GM23248 (cell line): ENCODE data around the gene MYT1. TPM values are rescaled to one million over a fixed set of nuclear protein-coding genes. Genes with fewer than 3 reads are reported as not detected.
"Not testable (repeated sequence)": the region's sequence is repeated elsewhere in the genome, so short reads cannot be mapped to it uniquely, and the experiment has no call there.

Experiments used
- DNase-seq: peaks from one replicate; pipeline ENCODE4 v3.0.0-alpha.2; 2015
- H2AFZ ChIP-seq: fragments of 200-600 bp; sonication (generic); 2 replicates; pipeline ENCODE4 v1.6.1; 2016; ENCODE audit warnings: antibody characterized with exemption
- H3F3A ChIP-seq: fragments of 200-600 bp; sonication (generic); 2 replicates; pipeline ENCODE4 v1.6.1; 2016; ENCODE audit warnings: mild to moderate bottlenecking, antibody characterized with exemption, mixed run types; ENCODE audit not compliant: insufficient read depth
- H3K27ac ChIP-seq: fragments of 200-600 bp; sonication (generic); 2 replicates; pipeline ENCODE4 v1.5.1; 2016; ENCODE audit warnings: mild to moderate bottlenecking
- H3K27me3 ChIP-seq: fragments of 200-600 bp; sonication (generic); replicated peaks from 2 replicates; pipeline ENCODE4 v1.6.1; 2016; ENCODE audit warnings: mild to moderate bottlenecking; ENCODE audit not compliant: insufficient read depth
- H3K36me3 ChIP-seq: fragments of 200-600 bp; sonication (generic); 2 replicates; pipeline ENCODE4 v1.6.1; 2016; ENCODE audit warnings: low read depth, mild to moderate bottlenecking
- H3K4me1 ChIP-seq: fragments of 200-600 bp; sonication (generic); 2 replicates; pipeline ENCODE4 v1.6.1; 2016; ENCODE audit warnings: mild to moderate bottlenecking; ENCODE audit not compliant: insufficient read depth
- H3K4me2 ChIP-seq: fragments of 200-600 bp; sonication (generic); one replicate; pipeline ENCODE4 v1.6.1; 2016; ENCODE audit warnings: mild to moderate bottlenecking; ENCODE audit not compliant: unreplicated experiment
- H3K4me3 ChIP-seq: fragments of 200-600 bp; sonication (generic); 2 replicates; pipeline ENCODE4 v1.5.1; 2016; ENCODE audit warnings: mild to moderate bottlenecking
- H3K79me2 ChIP-seq: fragments of 200-600 bp; sonication (generic); 2 replicates; pipeline ENCODE4 v1.6.1; 2016; ENCODE audit warnings: mild to moderate bottlenecking; ENCODE audit not compliant: insufficient read depth
- H3K9ac ChIP-seq: fragments of 200-600 bp; sonication (generic); 2 replicates; pipeline ENCODE4 v1.6.1; 2016; ENCODE audit warnings: mild to moderate bottlenecking
- H3K9me2 ChIP-seq: fragments of 200-600 bp; sonication (generic); 2 replicates; pipeline ENCODE4 v1.6.1; 2016; ENCODE audit warnings: mixed run types, mild to moderate bottlenecking, moderate library complexity; ENCODE audit not compliant: insufficient read depth
- H3K9me3 ChIP-seq: fragments of 200-600 bp; sonication (generic); one replicate; pipeline ENCODE4 v1.6.1; 2017; ENCODE audit warnings: low read depth
- H4K20me1 ChIP-seq: fragments of 200-600 bp; sonication (generic); 2 replicates; pipeline ENCODE4 v1.6.0; 2016; ENCODE audit not compliant: insufficient read depth
- EZH2 ChIP-seq: fragments of 200-600 bp; sonication (generic); IDR thresholded peaks from 2 replicates; pipeline ENCODE4 v1.6.1; 2018; ENCODE audit warnings: antibody characterized with exemption, mild to moderate bottlenecking; ENCODE audit not compliant: insufficient read depth, poor library complexity, severe bottlenecking
- EZH2phosphoT487 ChIP-seq: fragments of 200-600 bp; sonication (generic); IDR thresholded peaks from 2 replicates; pipeline ENCODE4 v1.6.1; 2018; ENCODE audit warnings: antibody characterized with exemption, moderate library complexity, mild to moderate bottlenecking, low read depth; ENCODE audit not compliant: insufficient read depth
- WGBS, 2 experiments: methylation state at CpG; one replicate each; pipeline ENCODE4 v1.1.6; 2015 to 2017; ENCODE audit warnings: low lambda C conversion rate in 2 of 2, low coverage in 1 of 2; ENCODE audit errors: missing lambda C conversion rate in 2 of 2; 5-methylcytosine and 5-hydroxymethylcytosine counted together
- in situ Hi-C: fragments of 300-500 bp; cut with MboI; formaldehyde crosslinking; loops from 2 replicates; pipeline ENCODE4 v1.15.0; 2020
- polyA plus RNA-seq: library from polyadenylated mRNA; unstranded; fragments of >200 nt; fragmentation: Nextera tagmentation; extraction: Ambion mirVana; gene quantifications from 2 replicates; pipeline ENCODE4 v1.2.1, GENCODE V29; 2016
- total RNA-seq: library from RNA; depleted of rRNA; stranded (reverse); fragments of >200 nt; shearing (Covaris generic); gene quantifications from 2 replicates; pipeline ENCODE4 v1.2.3, GENCODE V29; 2014

MYT1 gene
- total and polyA plus RNA-seq, 2 experiments from 2014 or later: not detected

GRCh38 chr20:64280460-64280843 lies 116.2 kb downstream of the MYT1 start:
- H3K27ac ChIP-seq: no peak overlapping the region
- H3K79me2 ChIP-seq: no peaks in the 10 kb centered on the region
- no peak overlapping the region for H3K9ac ChIP-seq
- H3K9me2 ChIP-seq: no peaks in the 10 kb centered on the region
- no peak overlapping the region for H3K4me2 ChIP-seq
- no peak overlapping the region for H2AFZ ChIP-seq
- in situ Hi-C loops: no loop called here
- H3K27me3 ChIP-seq: no peaks in the 10 kb centered on the region
- no peaks in the 10 kb centered on the region for H3K4me1 ChIP-seq
- TF ChIP-seq EZH2: no peak
- TF ChIP-seq EZH2phosphoT487: no peak
- WGBS, 2 experiments: 68 to 78% methylated on average over 3 of the region's 3 CpGs
- no peak overlapping the region for H3K4me3 ChIP-seq
- DNase-seq: no peak
- no peaks in the 10 kb centered on the region for H4K20me1 ChIP-seq
- H3K36me3 ChIP-seq: no peaks in the 10 kb centered on the region
- H3K9me3 ChIP-seq: no peaks in the 10 kb centered on the region
- H3F3A ChIP-seq: peaks cover 6% of the 10 kb centered on the region; the same call in 1 of the 2 replicates

GRCh38 chr20:64283646-64284045 lies 119.4 kb downstream of the MYT1 start:
- H3K9me3 ChIP-seq: no peaks in the 10 kb centered on the region
- WGBS, 2 experiments: 33 to 37% methylated on average over 4 of the region's 4 CpGs
- TF ChIP-seq EZH2phosphoT487: no peak
- TF ChIP-seq EZH2: no peak
- DNase-seq: no peak
- no peak overlapping the region for H3K9ac ChIP-seq
- in situ Hi-C loops: no loop called here
- H4K20me1 ChIP-seq: no peaks in the 10 kb centered on the region
- no peaks in the 10 kb centered on the region for H3K4me1 ChIP-seq
- H3K36me3 ChIP-seq: no peaks in the 10 kb centered on the region
- H3K27ac ChIP-seq: no peak overlapping the region
- no peaks in the 10 kb centered on the region for H3K79me2 ChIP-seq
- H3K9me2 ChIP-seq: no peaks in the 10 kb centered on the region
- no peak overlapping the region for H3K4me3 ChIP-seq
- no peaks in the 10 kb centered on the region for H3K27me3 ChIP-seq
- no peak overlapping the region for H2AFZ ChIP-seq
- H3K4me2 ChIP-seq: no peak overlapping the region
- H3F3A ChIP-seq: peaks cover 6% of the 10 kb centered on the region; the same call in 1 of the 2 replicates

- DNase-seq: peak; percentile 62
- H3K4me1 ChIP-seq, H3K9me3 ChIP-seq, H3K36me3 ChIP-seq, H4K20me1 ChIP-seq, H3K9ac ChIP-seq, in situ Hi-C loops, H3K9me2 ChIP-seq, H3K4me3 ChIP-seq, H3K27ac ChIP-seq, H3F3A ChIP-seq, H3K4me2 ChIP-seq, H3K79me2 ChIP-seq, H3K27me3 ChIP-seq, H2AFZ ChIP-seq: not testable (repeated sequence)
- 82 to 85% methylated on average over 34 to 42 of the region's 46 CpGs for WGBS, 2 experiments
These were observed 121.6 kb downstream of the MYT1 start for GRCh38 chr20:64285579-64286446.

- H4K20me1 ChIP-seq, H3F3A ChIP-seq, H3K9me3 ChIP-seq, H3K27me3 ChIP-seq, in situ Hi-C loops, H3K4me3 ChIP-seq, H2AFZ ChIP-seq, H3K27ac ChIP-seq, H3K36me3 ChIP-seq, H3K79me2 ChIP-seq, H3K9me2 ChIP-seq, H3K4me2 ChIP-seq, H3K9ac ChIP-seq, H3K4me1 ChIP-seq: not testable (repeated sequence)
- DNase-seq: peak; percentile 12
- WGBS, 2 experiments: 89 to 95% methylated on average over 16 to 30 of the region's 30 CpGs
These were observed 122.4 kb downstream of the MYT1 start for GRCh38 chr20:64286447-64287263.

GRCh38 chr20:64287264-64287590 lies 123.0 kb downstream of the MYT1 start:
- H3K4me3 ChIP-seq, H3K9me2 ChIP-seq, H3K9me3 ChIP-seq, H3K4me1 ChIP-seq, H3K27ac ChIP-seq, H3K9ac ChIP-seq, H3K79me2 ChIP-seq, in situ Hi-C loops, DNase-seq, H3K4me2 ChIP-seq, H3K27me3 ChIP-seq, H3K36me3 ChIP-seq, H3F3A ChIP-seq, H2AFZ ChIP-seq, H4K20me1 ChIP-seq: not testable (repeated sequence)
- 99 to 100% methylated on average over 1 to 3 of the region's 3 CpGs for WGBS, 2 experiments
